K562 treated with DMSO at 1 percent for 12 hours (cell line): ENCODE measurements around the gene CSF2RB. TPM values are rescaled to one million over a fixed set of nuclear protein-coding genes. Genes with fewer than 3 reads are reported as not detected.

Experiments used
- total RNA-seq: library from RNA; unstranded; fragments of 300-600 nt; gene quantifications from 2 replicates; pipeline ENCODE4 v1.2.3, GENCODE V29; 2022; ENCODE audit not compliant: insufficient read depth

The CSF2RB gene
- total RNA-seq = 0.83 TPM in 1 of 2 replicates, not detected in the other

GRCh38 chr22:36913427-36914389, at the start of gene CSF2RB:
Gene CSF2RB, plus strand, starts transcription at chr22:36913628. Its CDS starts 8,580 bp downstream, at chr22:36922208.

Other genes starting within 250 kb of the CSF2RB start
- not detected in 2 replicates for gene CACNG2, start 209.9 kb upstream of the CSF2RB start, total RNA-seq
- gene IFT27, start 137.5 kb upstream of the CSF2RB start, total RNA-seq = 4.2 and 5.7 TPM in 2 replicates
- gene PVALB, start 96.6 kb upstream of the CSF2RB start, total RNA-seq = not detected in 2 replicates
- 2.4 and 2.6 TPM in 2 replicates for gene NCF4, start 52.6 kb upstream of the CSF2RB start, total RNA-seq
- gene TST, start 105.8 kb downstream of the CSF2RB start, total RNA-seq = 41.4 and 58.1 TPM in 2 replicates
- 124 and 177 TPM in 2 replicates for gene MPST, start 106.1 kb downstream of the CSF2RB start, total RNA-seq
- not detected in 2 replicates for gene KCTD17, start 138.1 kb downstream of the CSF2RB start, total RNA-seq
- not detected in 2 replicates for gene TMPRSS6, start 196.1 kb downstream of the CSF2RB start, total RNA-seq
- 0.72 and 1.0 TPM in 2 replicates for gene IL2RB, start 236.3 kb downstream of the CSF2RB start, total RNA-seq